ENCODE data around the gene MCRIP1. TPM values are rescaled to one million over a fixed set of nuclear protein-coding genes. Genes with fewer than 3 reads are reported as not detected.
A peak's percentile ranks its signal among the peaks of the same experiment; 100 is the strongest.

MCRIP1 gene
- total RNA-seq, 1 experiment from 2014 or later: 83.7 TPM

DNA sequence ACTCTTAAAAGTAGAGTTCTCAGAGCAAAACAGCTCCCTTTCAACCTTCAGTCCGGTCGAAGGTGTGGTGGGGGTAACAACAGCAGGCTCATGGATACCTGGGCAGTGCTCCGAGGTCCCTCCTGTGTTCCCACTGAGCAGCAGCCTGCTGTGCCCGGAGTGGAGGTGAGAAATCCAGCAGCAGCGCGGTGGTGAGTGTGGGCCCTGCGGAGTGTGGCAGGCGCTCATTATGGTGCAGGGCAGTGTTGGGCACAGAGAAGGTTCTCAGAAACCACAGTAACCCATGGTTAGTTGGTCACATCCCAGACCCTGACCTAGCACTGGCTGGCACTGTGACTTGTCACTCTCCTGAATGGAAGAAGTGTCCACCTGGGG lies 32.3 kb upstream of the MCRIP1 start:
- DNase-seq: no peak
- peaks cover 80% of the 10 kb centered on the region for H3K36me3 ChIP-seq
- no peaks in the 10 kb centered on the region for H3K27me3 ChIP-seq

DNA sequence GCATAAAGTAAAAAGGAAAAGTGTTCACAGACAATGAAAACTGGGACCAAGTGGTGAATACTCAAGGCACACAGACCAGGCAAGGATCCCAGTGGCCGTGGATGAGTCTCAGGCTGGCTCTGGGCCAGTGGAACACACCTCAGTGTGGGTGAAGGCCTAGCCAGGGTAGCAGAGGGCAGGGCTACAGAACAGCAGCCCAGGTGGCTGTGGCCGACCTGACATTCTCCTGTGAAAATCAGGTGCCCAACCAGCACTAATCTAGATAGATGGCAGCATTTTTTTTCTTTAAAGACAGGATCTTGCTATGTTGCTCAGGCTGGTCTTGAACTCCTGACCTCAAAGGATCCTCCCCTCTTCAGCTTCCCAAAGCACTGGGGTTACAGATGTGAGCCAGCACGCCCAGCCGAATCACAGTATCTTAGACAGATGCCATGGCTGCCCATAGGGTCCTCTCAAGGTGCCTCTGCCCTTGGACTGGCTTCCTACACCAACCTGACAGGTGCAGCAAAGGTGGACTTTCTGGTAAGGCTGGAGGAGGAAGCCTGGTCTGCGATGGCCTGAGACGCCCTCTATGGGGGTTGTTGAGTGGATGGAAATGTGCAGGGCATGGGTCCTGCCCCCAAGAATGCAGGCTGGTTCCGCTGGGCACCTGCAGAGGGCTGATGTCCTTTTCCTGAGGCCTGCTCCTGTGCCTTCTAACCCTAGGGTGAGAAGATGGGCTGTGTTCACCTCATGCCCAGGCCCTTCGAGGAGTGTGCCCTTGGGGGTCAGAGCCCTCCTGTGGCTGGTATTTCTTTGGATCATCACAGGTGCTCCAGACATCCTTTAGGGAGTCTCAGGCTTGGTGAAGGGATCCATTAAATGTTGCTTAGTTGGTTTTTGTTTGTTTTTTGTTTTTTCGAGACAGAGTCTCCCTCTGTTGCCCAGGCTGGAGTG lies 31.0 kb upstream of the MCRIP1 start:
- Histone ChIP-seq H3K27me3 (no peaks in the 10 kb centered on the region), H3K4me3 (no peak overlapping the region), H3K36me3 (peaks cover 74% of the 10 kb centered on the region), H3K9me3 (no peaks in the 10 kb centered on the region)
- DNase-seq: no peak

More for the DNA sequence above, 32.3 kb upstream of the MCRIP1 start:
- Histone ChIP-seq H3K9me3 (no peaks in the 10 kb centered on the region), H3K4me3 (no peak overlapping the region)

DNA sequence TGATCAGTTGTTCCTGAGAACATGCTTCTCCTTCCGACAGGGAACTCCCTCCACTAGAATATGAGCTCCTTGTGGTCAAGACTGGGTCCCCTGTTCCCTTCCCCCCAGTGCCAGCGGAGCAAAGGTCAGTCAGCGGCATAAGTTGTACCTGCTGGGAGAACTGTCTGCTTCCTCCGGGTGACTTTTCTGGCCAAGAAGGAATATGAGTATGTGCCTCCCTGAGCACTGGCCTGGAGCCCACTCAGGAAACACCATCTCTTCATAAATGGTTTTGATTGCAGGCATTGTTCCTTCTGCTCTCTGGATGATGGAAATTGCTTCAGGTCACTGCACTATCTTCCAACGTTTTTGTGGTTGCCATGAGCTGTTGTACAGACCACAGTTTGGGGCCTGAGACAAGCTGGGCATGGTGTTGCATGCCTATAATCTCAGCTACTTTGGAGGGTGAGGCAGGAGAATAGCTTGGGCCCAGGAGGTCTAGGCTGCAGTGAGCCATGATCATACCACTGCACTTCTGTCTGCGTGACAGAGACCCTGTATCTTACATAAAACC lies 30.1 kb upstream of the MCRIP1 start:
- Histone ChIP-seq H3K9me3 (no peaks in the 10 kb centered on the region), H3K36me3 (peaks cover 76% of the 10 kb centered on the region), H3K27me3 (no peaks in the 10 kb centered on the region), H3K4me3 (no peak overlapping the region)
- DNase-seq: no peak

DNA sequence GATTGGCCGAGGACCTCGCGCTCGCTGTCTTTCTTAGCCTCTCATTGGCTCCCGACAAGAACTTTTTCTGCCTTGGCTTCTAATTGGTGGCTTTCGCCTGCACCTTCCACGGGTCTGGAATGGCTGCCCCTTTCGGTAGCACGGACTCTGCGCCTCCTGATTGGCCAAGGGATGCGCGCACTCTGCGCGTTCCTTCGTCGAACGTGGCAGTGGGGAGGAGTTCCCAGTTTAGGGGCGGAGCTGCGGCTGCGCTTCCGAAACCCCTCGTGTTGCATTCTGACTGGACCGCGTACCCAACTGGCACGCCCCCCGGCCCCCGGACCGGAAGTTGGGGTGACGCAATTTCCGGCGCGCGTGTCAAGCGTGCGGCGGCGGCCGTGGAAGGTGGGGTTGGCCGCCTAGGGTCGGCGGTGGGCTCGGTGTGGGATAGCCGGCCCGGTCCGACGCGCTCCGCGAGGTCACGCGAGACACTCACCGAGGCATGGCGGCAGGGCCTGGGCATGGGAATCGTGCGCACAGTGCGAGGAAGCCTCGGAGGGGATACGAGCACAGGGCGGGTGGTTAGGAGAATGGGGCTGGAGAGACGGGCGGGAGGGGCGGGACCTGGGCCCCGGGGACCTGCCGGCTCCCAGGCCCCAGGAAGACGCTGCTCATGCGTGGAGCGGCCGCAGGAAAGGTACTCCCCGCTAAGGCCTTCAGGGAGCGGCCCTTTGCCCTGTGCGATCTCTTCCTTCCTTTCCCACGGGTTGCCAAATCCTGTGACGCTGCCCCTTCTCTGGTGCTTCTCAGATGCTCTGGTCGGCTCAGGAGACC lies 27.9 kb upstream of the MCRIP1 start:
- Histone ChIP-seq H3K27me3 (no peaks in the 10 kb centered on the region), H3K36me3 (peaks cover 83% of the 10 kb centered on the region), H3K9me3 (no peaks in the 10 kb centered on the region), H3K4me3 (peak overlapping the region; percentile 78)
- DNase-seq: peak; percentile 100

DNA sequence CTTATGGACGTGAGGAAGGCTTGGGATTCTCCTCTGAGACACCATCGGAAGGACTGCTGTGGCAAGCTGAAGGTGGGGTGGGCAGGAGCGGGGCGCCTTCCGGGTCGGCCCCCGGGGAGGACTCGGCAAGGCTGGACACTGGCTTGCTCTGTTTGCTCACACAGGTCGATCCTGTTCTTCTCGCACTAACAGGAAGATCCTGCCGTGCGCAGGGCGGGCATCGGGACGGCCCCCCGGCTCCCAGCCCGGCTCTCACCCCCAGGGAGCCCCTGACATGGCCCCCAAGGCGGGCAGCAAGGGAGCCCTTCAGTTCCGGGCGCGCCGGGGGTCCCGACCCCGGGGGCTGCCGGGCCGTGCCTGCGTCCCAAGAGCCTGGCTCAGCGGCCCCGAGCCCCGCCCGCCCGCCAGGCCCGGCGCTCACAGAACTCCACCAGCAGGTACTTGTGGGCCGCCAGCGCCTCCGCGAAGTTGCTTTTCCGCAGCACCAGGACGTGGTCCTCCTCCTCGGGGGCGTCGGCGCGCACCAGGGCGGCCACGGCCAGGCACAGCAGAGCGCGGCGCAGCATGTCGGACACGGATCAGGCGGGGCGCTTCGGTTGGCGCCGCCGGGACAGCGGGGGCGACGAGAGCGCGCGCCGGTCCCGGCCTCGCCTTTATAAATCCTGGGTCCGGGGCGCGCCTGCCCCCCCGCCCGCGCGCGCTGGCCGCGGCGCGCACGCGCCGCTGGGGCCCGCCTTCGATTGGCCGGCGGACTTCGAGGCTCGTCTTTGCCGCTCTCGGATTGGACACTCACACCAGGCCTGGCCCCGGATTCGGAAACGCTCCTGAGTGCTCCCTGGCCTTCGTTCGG lies 27.0 kb upstream of the MCRIP1 start, which contains the start of gene P4HB:
Gene P4HB (minus strand): TSS at position 630 of the 850 bp plus-strand sequence. CDS start 64 bp downstream, at position 566.
- Histone ChIP-seq H3K9me3 (no peaks in the 10 kb centered on the region), H3K36me3 (peaks cover 83% of the 10 kb centered on the region), H3K4me3 (peak within 1 kb of the TSS; percentile 78), H3K27me3 (no peaks in the 10 kb centered on the region)
- DNase-seq: no peak

DNA sequence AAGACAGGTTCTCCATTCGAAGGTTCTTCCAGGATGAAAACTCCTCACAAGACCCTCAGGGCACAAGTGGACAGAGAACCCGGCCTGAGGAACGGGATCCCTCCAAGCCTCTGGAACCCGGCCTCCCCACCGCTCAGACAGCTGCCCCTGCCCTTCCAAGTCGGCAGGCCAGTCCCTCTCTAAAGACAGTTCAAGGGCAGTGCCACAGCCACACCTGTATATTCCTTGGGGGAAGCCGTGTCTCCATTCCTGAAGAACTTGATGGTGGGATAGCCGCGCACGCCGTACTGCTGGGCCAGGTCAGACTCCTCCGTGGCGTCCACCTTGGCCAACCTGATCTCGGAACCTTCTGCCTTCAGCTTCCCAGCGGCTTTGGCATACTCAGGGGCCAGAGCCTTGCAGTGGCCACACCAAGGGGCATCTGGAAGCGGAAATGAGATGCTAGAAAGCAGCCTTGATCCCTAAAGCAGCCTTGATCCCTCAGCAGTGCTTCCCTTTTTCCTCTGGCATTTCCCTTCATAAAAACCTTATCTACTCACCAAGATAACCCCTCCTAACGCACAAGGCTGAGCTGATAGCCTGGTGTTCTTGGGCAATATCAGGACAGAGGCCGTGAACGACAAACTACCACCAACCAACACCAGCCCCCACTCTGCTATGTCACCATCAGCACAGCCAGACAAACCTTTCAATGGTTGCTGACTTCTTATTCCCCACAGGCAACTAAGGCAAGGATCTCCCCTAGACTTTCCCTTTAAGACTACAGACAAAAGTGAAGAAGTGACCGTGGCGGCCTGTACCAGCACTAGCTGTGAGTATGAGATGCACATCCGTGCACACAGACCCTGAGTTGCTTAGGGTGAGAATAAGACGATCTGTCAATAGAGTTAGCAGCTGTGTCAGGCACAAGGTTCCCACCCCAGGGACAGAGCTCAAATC lies 26.1 kb upstream of the MCRIP1 start:
- Histone ChIP-seq H3K27me3 (no peaks in the 10 kb centered on the region), H3K9me3 (no peaks in the 10 kb centered on the region), H3K36me3 (peaks cover 83% of the 10 kb centered on the region), H3K4me3 (peak overlapping the region; percentile 61)
- no peak for DNase-seq

DNA sequence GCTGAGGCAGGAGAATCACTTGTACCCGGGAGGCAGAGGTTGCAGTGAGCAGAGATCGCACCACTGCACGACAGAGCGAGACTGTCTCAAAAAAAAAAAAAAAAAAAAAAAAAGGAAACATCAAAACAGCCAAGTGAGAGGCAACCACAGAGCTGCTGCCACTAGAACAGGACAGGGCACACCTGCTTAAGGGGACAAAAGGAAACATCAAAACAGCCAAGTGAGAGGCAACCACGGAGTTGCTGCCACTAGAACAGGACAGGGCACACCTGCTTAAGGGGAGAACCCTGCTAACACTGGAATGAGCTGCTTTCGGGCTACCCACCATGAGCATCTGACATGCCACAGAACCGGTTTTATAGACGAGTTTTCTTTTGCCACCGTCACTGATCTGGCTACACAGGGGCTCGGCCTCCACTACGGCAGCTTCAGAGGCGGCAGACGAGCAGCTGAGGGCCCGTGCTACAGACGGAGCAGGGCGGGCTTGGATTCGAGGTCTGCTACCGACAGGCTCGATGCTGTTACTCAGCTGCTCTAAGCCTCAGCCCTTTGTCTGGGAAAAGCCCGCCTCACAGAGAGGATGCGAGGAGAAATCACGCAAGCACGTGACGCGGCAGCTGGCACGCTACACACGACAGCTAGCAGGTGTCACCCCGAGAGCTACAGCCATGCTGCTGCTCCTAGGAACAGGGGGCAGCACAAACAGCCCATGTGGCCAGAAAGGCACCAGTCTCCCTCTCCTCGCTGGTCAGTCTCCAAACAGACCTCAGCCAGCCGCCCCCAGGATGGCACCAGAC lies 25.3 kb upstream of the MCRIP1 start:
- Histone ChIP-seq H3K4me3 (peak overlapping the region; percentile 61), H3K9me3 (no peaks in the 10 kb centered on the region), H3K36me3 (peaks cover 83% of the 10 kb centered on the region), H3K27me3 (no peaks in the 10 kb centered on the region)
- DNase-seq: no peak

DNA sequence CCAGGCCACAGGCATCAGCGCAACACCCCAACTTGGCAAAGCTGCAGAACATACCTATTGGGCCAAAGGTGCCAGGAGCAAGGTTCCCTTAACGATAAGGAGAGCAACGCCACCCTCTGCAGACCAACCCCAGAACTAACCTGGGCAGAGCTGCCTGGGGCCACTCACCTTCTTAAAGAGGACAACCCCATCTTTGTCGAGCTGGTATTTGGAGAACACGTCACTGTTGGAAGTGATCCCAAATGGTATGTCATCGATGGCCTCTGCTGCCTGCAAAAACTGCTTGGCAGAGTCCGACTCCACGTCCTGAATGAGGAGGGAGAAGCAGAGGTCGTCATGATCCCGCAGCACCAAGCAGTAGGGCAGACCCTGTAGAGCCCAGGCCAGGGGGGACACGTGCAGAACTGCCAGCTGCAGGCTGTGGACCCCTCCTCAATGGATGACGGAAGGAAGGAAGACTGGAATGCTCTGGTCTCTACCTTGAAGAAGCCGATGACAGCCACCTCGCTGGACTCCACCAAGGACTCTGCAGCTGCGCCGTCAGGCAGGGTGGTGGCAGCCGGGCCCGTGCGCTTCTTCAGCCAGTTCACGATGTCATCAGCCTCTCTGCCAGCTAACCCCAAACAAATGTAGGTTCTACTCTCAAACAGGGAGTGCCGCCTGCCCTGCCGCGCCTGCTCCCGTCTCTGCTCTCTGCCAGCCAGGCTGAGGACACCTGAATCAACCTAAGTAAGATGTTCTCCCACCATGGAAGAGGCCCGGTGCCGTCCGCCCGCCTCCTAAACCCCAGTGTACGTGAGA lies 22.1 kb upstream of the MCRIP1 start:
- Histone ChIP-seq H3K4me3 (no peak overlapping the region), H3K9me3 (no peaks in the 10 kb centered on the region), H3K36me3 (peaks cover 93% of the 10 kb centered on the region), H3K27me3 (no peaks in the 10 kb centered on the region)
- DNase-seq: no peak

DNA sequence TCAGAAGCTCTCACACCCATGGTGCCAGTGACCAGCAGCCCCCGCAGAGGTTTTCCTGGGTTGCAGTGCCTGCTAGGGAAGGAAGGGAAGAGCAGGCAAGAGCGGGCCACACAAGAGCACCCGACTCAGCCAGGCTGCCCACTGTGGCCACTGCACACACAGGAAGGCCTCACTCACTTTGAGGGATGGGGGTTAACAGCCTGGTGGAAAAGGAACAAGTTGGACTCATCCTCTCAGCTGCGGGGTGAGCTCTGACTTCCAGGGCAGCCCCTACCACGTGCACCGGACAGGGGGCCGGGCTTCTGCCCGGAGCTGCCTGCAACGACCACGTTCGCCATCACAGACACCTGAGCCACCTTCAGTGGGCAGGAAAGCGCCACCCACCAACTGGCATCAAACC lies 19.1 kb upstream of the MCRIP1 start:
- Histone ChIP-seq H3K36me3 (peaks cover 93% of the 10 kb centered on the region), H3K4me3 (no peak overlapping the region), H3K27me3 (no peaks in the 10 kb centered on the region), H3K9me3 (no peaks in the 10 kb centered on the region)
- no peak for DNase-seq

DNA sequence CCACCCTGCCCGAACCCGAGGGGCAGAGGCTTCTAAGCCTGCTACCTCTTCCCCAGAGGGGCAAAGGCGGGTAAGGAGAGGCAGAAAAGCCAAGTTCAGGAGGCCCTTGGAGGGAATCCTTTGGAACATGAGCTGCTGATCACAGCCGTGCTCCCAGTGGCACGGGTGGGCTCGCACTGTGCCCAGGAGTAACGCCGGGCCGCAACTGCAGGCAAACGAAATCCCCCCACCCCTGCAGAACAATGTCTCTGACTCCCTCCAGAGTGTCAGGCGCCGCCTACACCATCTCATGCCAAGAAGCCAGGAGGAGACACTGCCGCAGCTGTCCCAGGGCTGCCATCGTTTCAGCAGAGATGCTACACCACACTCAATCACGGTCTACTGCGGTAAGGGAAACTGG lies 18.3 kb upstream of the MCRIP1 start:
- H3K36me3 ChIP-seq: peaks cover 93% of the 10 kb centered on the region
- no peak for DNase-seq

DNA sequence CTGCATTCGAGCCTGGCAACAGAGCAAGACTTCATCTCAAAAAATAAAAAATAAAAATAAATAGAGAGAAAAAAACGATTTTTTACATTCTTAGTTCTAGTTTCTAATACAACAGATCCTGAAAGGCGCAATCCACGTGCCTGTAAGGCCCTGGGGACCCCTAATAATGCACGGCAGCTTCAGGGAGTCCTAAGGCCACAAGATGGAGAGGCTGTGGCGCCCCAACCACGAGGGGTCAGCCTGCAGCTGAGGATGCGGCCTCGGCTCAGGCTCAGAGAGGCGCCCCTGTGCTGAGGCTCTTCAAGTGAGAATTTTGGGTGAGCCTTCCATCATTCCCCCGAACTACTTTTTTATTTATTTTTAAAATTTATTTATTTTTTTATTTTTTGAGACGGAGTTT lies 16.4 kb upstream of the MCRIP1 start:
- Histone ChIP-seq H3K4me3 (no peak overlapping the region), H3K9me3 (no peaks in the 10 kb centered on the region), H3K36me3 (peaks cover 93% of the 10 kb centered on the region), H3K27me3 (no peaks in the 10 kb centered on the region)
- no peak for DNase-seq

More for the DNA sequence above, 18.3 kb upstream of the MCRIP1 start:
- H3K27me3 ChIP-seq: no peaks in the 10 kb centered on the region
- no peak overlapping the region for H3K4me3 ChIP-seq
- no peaks in the 10 kb centered on the region for H3K9me3 ChIP-seq

DNA sequence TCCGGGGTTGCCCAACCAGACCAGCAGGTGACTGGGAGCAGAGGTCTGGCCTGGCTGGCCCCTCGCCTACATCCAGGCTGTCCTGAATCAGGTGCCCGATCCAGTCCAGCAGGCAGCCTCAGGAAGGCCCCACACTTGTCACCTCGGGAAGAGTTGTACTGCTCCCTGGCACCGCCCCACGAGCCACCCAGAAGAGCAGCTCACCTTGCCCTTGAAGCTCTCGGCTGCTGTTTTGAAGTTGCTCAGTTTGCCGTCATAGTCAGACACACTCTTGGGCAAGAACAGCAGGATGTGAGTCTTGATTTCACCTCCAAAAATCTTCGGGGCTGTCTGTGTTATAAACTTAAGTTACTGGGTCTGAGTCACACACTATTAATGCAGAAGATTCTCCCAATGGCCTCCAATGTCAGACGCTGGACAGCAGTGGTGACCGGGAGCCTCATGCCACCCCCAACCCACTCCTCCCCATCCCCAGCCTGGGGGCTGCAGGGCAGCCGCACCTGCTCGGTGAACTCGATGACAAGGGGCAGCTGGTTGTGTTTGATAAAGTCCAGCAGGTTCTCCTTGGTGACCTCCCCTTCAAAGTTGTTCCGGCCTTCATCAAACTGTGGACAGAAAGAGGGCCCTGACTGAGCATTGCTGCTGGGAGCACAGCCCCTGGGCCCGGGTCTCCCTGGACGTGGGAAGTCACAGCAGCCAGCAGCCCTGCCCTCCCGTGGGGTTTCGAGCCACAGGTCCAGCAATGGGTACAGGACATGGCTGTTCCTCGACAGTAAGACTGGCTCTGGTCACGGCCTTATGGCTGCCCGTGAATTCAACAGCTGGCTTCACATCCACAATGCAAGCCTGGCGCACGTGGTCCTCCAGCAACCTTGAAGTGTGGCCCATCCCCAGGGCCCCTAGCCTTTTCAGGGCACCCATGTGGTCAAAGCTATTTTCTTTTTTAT lies 13.9 kb upstream of the MCRIP1 start:
- Histone ChIP-seq H3K27me3 (no peaks in the 10 kb centered on the region), H3K4me3 (no peak overlapping the region), H3K9me3 (no peaks in the 10 kb centered on the region), H3K36me3 (peaks cover 90% of the 10 kb centered on the region)
- DNase-seq: no peak

Data from MG63 (cell line).